Measurements from ENCODE around the gene TUBGCP2.
"Not testable (repeated sequence)": the region's sequence is repeated elsewhere in the genome, so short reads cannot be mapped to it uniquely, and the experiment has no call there.

The TUBGCP2 gene

DNA sequence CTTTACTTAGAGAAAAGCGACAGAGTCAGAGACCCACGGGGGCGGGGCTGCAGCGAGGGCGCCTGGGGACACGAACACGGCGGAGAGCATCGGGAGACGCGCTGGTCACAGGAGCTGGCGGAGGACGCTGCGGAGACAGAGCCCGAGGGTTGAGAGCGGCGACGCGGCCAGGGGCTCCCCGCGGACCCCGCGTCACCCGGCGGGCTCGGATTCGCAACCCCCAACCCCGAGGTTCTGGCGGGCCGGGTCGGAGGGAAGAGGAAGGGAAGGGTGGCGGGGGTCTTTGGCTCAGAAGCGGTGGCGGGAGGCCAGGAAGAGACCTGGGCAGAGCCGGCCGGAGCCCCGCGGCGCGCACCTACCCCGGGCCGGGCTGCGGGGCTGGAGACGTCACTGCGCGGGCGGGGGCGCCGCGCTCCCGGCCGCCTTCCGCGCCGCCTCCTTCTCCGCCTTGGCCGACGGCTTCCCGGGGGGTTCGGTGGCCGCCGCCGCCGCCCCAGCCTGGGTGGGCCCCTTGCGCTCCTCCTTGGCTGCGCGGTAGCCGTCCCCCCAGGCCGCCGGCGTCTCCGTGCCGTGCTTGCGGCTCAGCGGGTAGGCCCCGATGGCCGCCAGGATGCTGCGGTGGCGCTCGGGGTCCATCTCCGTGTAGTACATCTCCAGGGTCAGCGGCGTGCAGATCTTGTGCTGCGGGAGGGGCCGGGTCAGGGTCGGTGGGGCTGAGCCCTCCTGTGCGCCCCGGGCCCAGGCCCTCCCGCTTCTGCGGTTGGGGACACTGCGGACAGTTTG, 17.0 kb upstream of the TUBGCP2 start:
- DNase-seq (ENCODE audit: low spot score): peak; percentile 52

DNA sequence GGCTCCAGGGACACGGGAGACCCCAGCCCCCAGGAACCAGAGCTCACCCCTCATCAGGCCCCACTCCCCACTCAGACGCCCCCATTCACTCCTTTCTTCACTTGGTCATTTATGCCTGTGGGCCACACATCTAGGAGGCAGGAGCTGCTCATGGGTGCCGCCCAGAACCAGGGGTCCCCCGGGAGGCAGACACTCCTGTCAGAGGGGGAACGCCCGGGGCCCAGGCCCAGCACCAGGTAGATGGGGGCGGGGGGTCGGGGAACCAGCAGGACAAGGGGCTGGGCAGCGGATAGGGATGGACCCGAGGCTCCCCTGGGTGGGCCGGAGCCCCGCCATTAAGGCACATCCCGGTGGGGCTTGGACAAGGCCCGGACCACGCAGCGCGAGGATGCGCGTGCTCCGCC, 16.2 kb upstream of the TUBGCP2 start:
- DNase-seq (ENCODE audit: low spot score): no peak

DNA sequence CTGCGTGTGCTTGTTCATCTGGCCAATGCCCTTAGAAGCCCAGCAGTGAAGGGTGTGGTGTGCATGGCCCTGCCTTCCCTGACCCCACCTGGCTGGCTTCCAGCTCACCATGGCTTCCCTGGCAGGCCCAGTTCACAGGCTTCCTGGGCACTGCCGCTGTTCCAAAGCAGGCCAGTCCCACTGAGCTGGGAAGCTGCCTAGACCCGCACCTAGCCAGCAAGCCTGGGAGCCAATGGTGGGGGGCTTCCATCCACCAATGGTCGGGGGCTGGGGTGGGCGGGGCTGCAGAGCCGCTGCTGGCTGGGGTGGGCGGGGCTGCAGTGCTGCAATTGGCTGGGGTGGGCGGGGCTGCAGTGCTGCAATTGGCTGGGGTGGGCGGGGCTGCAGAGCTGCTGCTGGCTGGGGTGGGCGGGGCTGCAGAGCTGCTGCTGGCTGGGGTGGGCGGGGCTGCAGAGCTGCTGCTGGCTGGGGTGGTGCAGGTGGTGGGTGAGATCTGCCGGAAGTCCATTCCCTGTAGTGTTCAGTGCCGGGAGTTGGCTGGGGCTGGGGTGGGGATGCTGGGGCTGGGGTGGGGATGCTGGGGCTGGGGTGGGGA, 15.6 kb upstream of the TUBGCP2 start:
- peak; percentile 87 for DNase-seq (ENCODE audit: low spot score)

DNA sequence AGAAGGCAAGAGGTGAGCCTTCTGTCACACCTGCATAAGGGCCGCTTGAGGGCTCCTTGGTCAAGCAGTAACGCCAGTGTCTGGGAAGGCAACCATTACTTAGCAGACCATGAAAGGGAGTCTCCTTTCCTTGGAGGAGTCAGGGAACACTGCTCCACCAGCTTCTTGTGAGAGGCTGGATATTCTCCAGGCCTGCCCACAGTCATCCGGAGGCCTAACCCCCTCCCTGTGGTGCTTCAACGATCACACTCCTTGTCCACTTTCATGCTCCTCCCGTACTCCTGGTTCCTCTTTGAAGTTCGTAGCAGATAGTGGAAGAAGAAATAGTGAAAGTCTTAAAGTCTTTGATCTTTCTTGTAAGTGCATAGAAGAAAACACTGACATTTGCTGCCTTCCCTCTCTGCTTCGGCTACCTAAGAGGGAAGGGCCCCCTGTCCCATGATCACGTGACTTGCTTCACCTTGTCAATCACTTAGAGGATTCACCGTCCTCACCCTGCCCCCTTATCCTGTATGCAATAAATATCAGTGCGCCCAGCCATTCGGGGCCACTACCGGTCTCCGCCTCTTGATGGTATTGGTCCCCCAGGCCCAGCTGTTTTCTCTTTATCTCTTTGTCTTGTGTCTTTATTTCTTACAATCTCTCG, 13.5 kb upstream of the TUBGCP2 start:
- not testable (repeated sequence) for DNase-seq (ENCODE audit: low spot score)

DNA sequence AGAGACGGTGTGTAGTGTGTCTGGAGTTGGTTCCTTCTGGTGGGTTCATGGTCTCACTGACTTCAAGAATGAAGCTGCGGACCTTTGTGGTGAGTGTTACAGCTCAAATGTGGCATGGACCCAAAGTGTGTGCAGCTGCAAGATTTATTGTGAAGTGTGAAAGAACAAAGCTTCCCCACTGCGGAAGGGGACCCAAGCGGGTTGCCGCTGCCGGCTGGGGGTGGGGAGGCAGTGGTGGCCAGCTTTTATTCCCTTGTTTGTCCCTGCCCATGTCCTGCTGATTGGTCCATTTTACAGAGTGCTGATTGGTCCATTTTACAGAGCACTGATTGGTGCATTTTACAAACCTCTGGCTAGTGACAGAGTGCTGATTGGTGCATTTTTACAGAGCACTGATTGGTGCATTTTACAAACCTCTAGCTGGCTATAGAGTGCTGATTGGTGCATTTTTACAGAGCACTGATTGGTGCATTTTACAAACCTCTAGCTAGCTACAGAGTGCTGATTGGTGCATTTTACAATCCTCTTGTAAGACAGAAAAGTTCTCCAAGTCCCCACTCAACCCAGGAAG, 12.3 kb upstream of the TUBGCP2 start:
- DNase-seq (ENCODE audit: low spot score): not testable (repeated sequence)

DNA sequence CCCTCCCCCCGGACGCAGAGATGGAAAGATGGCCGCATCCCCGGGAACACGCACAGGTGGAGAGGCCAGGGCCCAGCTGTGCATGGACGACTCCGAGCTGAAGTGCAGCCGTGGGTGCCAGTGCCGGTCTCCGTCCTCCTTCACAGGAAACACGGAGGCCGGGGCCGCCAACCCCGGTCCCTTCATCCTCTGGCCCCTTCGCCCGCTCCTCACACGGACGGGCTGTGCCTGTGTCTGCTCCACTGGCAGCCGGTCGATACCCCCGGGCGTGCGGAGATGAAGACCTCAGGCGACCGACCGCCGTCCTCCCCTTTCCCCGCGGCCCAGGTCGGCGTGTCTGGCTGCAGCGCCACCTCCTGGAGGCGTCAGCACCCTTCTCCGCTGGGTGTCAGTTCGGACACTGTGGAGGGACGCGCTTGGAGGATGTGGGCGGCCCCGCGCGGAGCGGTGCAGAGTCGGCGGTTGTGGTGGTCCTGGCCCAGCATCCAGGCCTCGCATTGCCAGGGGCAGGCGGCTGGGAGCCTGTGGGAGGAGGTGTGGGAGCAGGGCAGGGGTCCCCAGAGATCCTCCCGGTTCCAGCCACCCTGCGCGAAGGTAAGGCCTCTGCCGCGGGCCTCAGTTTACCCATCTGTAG, 9.9 kb upstream of the TUBGCP2 start:
- peak; percentile 84 for DNase-seq (ENCODE audit: low spot score)

DNA sequence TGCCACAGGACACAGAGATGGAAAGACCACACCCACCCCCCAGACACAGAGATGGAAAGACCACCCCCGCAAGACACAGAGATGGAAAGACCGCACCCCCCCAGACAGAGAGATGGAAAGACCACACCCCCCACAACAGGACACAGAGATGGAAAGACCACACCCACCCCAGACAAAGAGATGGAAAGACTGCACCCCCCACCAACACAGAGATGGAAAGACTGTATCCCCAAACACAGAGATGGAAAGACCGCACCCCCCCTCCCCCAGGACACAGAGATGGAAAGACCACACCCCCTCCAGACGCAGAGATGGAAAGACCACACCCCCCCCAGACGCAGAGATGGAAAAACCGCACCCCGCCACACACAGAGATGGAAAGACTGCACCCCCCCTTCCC, 8.1 kb upstream of the TUBGCP2 start:
- no peak for DNase-seq (ENCODE audit: low spot score)

DNA sequence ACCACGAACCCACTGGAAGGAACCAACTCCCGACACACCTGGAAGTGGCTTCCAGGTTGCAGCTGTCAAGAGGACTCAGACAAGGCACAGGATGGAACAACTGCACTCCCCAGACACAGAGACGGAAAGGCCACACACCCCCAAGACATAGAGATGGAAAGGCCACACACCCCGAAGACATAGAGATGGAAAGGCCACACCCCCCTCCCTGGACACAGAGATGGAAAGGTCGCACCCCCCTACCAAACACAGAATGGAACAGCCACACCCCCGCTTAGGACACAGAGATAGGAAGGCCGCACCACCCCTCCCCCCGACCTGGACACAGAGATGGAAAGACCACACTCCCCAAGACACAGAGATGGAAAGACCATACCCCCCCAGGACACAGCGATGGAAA, 7.6 kb upstream of the TUBGCP2 start:
- no peak for DNase-seq (ENCODE audit: low spot score)

DNA sequence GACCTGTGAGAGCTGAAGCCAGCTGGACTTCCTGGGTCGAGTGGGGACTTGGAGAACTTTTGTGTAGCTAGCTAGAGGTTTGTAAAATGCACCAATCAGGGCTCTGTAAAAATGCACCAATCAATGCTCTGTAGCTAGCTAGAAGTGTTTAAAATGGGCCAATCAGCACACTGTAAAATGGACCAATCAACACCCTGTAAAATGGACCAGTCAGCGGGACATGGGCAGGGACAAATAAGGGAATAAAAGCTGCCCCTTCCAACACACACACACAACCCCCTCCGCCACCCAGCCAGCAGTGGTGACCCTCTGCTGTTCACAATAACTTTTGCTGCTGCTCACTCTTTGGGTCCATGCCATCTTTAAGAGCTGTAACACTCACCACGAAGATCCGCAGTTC, 7.2 kb upstream of the TUBGCP2 start:
- DNase-seq (ENCODE audit: low spot score): no peak

DNA sequence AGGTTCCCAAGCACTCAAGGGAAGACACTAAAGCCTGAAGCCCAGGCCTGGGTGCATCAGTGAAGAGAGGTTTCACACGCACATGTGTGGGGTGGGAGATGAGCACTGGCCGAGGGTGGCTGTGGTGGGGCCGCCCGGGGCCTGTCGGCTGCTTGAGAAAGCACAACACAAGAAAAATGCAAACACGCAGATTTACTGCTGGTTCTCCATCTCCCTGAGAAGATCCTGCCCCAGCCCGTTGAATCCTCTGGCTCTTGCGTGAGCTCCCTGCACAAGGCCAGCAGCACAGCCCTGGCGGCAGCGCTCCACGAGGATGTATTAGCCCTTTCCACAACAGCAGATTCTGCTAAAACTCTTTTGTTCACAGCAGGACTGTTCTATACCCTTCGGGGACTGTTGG, 6.2 kb upstream of the TUBGCP2 start:
- no peak for DNase-seq (ENCODE audit: low spot score)

DNA sequence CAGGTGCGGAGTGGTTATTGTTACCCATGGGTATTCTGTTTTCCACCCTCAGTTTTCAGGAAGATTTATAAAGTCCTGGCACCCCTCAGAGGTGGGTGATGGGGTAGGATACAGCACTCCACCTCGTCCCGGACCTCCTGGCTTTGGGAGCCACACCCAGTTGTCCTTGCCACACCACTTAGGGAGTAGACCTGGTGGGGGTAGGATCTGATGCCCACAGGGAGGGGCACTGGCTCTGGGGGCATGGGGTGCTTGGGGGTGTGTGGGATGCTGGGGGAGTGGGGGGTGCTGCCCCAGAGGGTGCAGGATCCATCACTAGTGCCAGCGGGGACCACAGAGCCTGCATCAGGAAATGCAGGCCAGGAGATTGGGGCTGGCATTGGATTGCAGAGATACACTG, 4.5 kb upstream of the TUBGCP2 start:
- DNase-seq (ENCODE audit: low spot score): no peak

DNA sequence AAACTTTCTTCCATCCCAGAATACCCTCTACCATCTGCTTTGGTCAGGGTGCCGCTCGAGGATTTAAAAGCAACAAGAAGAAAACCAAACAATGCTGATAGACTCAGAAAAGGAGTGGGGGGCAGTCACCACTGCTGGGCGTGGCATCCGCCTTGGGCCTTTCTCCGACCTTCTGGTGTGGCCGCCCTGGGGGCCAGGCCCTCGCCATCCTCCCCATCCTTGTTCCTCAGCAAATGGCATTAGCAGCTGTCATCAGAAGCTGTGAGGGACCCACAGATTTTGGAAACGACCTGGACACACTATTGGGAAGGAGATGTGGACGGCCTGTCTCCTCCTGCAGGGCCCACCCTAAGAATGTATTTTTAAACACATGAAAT, 4.1 kb upstream of the TUBGCP2 start:
- DNase-seq (ENCODE audit: low spot score): no peak

DNA sequence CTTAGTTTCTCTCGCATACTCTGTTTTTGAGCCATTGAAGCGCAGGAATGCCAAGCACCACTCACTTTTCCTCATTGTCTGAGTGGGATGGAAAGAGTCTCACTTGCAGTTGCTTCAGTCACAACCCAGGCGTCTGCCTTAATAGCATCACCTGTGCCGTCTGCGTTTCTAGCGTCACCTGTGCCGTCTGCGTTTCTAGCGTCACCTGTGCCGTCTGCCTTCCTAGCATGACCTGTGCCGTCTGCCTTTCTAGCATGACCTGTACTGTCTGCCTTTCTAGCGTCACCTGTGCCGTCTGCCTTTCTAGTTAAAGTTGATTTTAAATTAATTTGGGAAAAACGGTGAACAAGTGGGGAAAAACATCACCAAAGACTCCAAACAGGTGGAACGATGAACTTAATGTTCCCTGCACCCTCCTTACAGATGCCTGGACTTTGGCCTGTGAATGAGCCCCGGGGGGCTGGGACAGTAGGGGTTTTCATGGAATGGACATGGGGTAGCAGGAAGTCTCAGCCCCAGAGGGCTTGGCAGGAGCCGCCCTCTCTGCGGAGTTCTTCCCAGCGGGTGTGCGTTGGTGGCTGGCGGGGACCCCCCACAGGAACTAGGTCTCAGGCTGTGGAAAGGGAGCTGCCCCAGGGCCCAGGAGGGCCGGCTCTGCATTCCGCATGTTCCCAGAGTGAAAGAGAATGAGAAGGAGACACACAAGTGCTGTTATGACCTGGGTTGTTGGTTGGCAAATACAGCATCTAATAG, 3.5 kb upstream of the TUBGCP2 start:
- no peak for DNase-seq (ENCODE audit: low spot score)

DNA sequence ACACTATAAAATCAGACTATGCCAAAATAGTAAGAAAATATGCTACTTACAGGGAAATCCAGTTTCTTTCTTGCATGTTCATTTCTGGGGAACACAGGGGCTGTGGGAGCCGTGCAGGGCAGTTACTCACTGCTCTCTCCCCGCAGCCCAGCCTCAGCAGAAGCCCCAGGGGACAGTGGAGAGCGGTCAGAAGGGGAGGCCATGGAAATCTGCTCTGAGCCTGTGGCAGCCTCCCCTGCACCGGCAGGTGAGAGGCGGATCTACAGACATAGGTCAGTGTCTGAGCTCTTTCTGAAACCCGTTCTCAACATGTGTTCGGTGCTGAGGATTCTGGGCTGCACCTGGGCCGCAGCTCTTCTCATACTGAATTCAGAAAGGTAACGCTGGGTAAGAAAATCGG, 2.9 kb upstream of the TUBGCP2 start:
- DNase-seq (ENCODE audit: low spot score): no peak

DNA sequence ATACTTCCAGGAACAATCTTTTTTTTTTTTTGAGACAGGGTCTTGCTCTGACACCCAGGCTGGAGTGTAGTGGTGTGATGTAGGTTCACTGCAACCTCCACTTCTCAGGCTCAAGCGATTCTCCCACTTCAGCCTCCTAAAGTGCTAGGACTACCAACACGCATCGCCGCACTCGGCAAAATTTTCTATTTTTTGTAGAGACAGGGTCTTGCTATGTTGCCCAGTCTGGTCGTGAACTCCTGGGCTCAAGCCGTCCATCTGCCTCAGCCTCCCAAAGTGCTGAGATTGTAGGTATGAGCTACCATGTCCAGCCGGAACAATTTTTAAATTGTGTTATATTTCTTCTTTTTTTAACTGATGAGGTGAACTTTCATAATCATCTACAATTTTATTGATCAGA, 2.1 kb upstream of the TUBGCP2 start:
- no peak for DNase-seq (ENCODE audit: low spot score)

DNA sequence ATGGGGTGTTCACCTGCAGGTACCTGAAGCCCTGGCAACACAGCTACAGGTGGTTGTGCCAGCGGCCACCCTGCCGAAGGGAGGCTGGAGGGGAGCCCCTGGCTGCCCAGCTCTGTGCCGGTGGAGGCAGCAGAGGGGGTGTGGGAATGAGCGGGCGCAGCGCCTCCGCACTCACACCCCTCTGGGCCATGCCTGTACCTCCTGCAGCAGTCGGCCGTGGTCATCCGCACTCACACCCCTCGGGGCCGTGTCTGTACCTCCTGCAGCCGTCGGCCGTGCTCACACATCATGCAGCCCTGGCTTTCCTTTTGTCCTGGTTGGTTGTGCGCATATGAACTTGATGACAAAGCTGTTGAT, 1.7 kb upstream of the TUBGCP2 start:
- DNase-seq (ENCODE audit: low spot score): no peak

DNA sequence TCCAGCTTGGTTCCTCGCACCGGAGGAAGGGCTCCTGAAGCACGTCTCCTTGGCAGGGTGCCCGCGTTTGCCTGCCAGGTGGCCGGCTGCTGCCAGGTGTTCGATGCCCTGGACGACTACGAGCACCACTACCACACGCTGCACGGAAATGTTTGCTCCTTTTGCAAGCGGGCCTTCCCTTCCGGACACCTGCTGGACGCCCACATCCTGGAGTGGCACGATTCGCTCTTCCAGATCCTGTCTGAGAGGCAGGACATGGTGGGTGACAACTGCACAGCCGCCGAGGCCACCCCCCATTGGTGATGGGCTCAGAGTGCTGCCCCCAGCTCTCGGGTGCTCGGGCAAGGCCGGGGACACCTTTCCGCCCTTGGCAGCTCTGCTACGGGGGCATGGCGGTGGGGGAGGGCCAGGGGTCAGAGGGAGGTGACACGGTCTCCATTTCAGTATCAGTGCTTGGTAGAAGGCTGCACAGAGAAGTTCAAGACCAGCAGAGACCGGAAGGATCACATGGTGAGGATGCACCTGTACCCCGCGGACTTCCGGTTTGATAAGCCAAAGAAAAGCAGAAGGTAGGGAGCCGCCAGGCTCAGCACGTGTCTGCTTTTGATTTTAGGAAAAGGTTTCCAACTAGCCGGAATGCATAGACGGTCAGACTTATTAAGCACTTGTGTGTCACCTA, 1.2 kb upstream of the TUBGCP2 start:
- DNase-seq (ENCODE audit: low spot score): no peak

DNA sequence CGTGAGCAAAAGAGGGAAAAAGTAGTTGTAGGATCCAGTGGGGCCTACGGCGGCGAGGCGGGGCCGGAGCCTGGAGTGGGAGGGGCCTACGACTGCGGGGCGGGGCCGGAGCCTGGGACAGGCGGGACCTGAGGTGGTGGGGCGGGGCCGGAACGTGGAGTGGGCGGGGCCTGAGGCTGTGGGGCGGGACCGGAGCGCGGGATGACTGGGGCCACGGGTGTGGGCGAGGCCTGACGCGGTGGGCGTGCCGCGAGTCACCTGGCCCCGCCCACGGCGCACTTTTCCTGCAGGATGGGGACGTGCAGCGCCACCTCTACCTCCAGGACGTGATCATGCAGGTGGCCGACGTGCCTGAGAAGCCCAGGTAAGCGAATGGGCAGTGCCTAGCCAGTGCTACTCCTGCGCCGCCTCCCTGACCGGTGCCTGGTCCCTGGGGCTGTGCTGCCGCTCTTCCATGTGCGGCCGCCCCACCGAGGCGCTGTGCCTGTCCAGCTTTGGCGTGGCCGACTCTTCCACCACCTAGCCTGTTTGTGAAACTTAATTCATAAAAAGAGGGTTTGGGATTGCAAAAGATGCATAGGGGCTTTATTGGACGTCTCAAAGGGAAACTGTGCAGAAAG, 538 bp upstream of the TUBGCP2 start:
- peak; percentile 83 for DNase-seq (ENCODE audit: low spot score)

DNA sequence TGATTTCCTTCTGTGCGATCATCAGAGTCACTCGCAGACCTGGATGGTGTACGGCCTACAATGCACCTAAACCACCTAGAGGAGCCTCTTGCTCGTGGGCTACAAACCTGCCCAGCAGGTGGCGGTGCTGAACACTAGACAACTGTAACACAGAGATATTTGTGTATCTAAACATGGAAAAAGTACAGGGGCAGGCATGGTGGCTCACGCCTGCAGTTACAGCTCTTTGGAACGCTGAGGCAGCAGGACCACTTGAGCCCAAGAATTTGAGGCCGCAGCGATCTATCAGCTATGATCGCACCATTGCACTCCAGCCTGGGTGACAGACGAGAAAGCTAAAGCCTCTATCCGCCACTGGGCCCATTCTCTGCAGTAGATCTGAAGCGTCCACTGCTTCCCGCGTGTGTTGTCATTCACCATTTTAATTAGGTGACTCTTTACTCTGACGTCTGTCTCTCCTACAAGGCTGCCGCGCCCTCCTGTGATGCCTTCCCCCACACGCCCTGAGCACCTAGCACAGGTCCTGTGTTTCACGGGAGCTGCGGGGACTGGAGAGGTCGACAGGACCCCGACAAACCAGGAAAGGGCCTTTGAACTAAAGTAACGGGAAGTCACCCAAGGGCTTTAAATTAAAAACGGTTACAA, 774 bp downstream of the TUBGCP2 start:
- peak; percentile 73 for DNase-seq (ENCODE audit: low spot score)

DNA sequence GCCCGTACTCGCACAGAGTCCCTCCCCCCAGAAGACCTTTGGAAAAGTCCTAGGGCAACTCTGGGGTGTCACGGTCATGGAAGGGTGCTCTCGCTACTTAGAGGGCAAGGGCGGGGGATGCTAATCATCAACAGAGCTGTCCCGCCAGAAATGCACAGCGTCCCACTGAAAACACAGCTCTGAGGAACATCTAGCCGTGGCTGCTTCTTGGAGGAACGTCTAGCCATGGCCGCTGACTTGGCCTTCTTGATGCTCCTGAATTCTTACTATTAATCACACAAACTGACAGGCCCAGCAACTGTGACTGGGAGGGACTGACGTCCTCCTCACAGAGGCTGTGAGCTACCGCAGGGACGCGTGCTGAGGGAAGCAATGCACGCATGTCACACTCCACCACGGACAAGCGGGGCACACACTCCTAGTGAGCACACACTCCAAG, 1.7 kb downstream of the TUBGCP2 start:
- DNase-seq (ENCODE audit: low spot score): no peak
